ENCODE data around the gene CAAP1. TPM values are rescaled to one million over a fixed set of nuclear protein-coding genes. Genes with fewer than 3 reads are reported as not detected.
"Not testable (repeated sequence)": the region's sequence is repeated elsewhere in the genome, so short reads cannot be mapped to it uniquely, and the experiment has no call there.

The CAAP1 gene
- total and polyA plus RNA-seq, 9 donors: 16.2 to 18.9 (median 17.7) TPM

DNA sequence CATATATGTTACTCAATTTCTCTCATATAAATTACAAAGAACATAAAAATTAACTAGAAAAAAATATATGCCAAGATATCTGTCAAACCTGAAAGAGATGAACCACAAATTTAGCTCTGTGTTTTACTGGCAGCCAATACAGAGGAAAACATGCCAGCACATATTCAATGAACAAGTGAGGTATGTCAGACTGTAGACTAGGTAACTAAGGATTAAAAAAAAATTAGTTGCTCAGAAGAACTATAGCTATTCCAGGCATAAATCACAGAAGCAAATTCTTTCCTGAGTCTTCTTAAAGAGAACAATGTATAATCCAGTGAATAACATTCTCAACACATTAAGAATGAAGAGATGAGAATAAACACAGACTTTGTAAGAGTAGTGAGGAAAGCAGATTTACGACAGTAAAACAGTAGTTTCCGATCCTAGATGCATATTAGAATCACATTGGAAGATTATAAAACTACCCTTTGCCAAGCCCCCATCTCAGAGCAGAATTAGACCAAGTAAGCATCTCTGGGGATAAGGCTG, 20.6 kb upstream of the CAAP1 start:
- Histone ChIP-seq H3K27me3 (ENCODE audit: control insufficient read depth, insufficient read depth, low read length) (no peaks in the 10 kb centered on the region), H3K27ac (ENCODE audit: low read length) (no peak overlapping the region), H3K9me3 (replicated peaks; ENCODE audit: control insufficient read depth, low read depth, low read length) (no peaks in the 10 kb centered on the region), H3K4me1 (ENCODE audit: control insufficient read depth, insufficient read depth, low read length) (no peaks in the 10 kb centered on the region), H3K4me3 (ENCODE audit: low read length) (no peak overlapping the region), H3K36me3 (ENCODE audit: control insufficient read depth, insufficient read depth, low read length) (peaks cover 11% of the 10 kb centered on the region)
- no CpG with 5 or more reads among the region's 2 CpGs for WGBS (ENCODE audit: insufficient coverage)
- no peak for DNase-seq

DNA sequence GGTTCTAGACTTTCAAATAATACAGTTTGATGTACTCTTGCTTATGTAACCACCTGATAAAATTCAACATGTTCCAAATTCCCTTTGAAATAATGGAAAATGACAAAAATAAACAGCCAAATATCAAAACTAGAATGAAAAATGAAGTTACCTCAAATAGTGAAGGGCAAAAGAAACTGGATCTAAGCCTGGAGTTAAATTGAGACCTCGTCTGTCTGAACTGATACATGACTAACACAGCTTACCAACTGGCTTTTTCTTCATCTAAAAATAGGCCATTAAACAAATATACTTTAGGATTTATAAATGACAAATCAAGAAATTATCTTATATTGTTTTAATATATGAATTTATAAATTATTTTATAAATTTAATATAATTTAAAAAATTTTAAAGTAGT, 12.1 kb upstream of the CAAP1 start:
- no peak overlapping the region for H3K4me3 ChIP-seq (ENCODE audit: low read length)
- no peak for DNase-seq
- no peaks in the 10 kb centered on the region for H3K4me1 ChIP-seq (ENCODE audit: control insufficient read depth, insufficient read depth, low read length)
- H3K36me3 ChIP-seq (ENCODE audit: control insufficient read depth, insufficient read depth, low read length): peaks cover 8% of the 10 kb centered on the region
- H3K27ac ChIP-seq (ENCODE audit: low read length): no peak overlapping the region
- WGBS (ENCODE audit: insufficient coverage): no CpG with 5 or more reads among the region's 1 CpG
- H3K9me3 ChIP-seq (replicated peaks; ENCODE audit: control insufficient read depth, low read depth, low read length): no peaks in the 10 kb centered on the region
- H3K27me3 ChIP-seq (ENCODE audit: control insufficient read depth, insufficient read depth, low read length): no peaks in the 10 kb centered on the region

DNA sequence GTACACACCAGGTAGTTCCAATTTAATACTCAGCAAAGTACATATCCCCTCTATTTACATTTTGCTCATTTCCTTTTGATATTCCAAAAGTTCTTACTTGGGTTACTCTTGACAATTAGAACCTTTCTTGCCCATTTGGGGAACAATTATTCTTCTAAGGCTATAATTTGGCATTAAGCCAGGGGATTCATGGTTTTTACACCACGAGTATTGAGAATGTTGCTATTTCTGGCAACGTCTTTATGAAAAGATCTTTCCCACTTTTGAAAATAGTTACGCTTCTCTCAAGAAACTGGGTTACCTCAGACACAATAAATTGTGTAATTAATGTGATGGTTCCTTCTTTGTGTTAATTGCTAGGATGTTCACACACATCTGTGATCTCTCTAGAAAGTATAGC, 11.5 kb upstream of the CAAP1 start:
- Histone ChIP-seq H3K36me3 (ENCODE audit: control insufficient read depth, insufficient read depth, low read length) (peaks cover 8% of the 10 kb centered on the region), H3K9me3 (replicated peaks; ENCODE audit: control insufficient read depth, low read depth, low read length) (no peaks in the 10 kb centered on the region), H3K27ac (ENCODE audit: low read length) (no peak overlapping the region), H3K27me3 (ENCODE audit: control insufficient read depth, insufficient read depth, low read length) (no peaks in the 10 kb centered on the region), H3K4me1 (ENCODE audit: control insufficient read depth, insufficient read depth, low read length) (no peaks in the 10 kb centered on the region), H3K4me3 (ENCODE audit: low read length) (no peak overlapping the region)
- WGBS (ENCODE audit: insufficient coverage): no CpG with 5 or more reads among the region's 3 CpGs
- no peak for DNase-seq

DNA sequence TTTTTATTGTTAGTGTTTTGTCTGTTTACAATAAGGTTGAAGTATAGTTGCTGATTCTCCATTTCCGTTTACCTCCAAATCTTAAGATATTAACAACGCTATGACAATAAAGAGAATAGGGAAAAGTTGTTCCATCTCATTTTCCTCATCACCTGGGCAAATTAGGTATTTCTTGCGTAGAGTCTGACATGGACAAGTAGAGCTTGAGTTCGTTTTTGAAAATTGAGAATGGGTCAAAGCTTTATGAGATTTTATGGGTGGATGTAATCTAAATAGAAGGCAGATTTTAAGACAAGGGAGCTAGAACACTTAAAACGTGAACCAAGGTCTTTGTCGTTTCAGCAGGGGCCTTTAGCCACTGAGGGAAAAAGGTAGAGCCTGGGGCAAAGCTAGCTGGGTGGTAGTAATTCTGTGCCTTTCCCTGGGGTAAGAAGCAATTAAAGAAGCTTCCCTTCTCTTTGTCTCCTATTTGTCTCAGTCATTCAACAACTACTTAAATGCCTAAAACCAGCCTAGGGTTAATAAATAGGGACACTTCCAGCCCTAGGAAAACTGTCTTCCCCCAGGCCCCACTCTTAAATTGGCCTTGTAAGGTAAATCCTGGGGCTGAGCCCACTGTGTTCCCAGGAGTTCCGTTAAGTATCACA, 551 bp upstream of the CAAP1 start:
- H3K4me3 ChIP-seq (ENCODE audit: low read length): peak overlapping the region; percentile 92
- 38% methylated on average over 3 of the region's 7 CpGs for WGBS (ENCODE audit: insufficient coverage)
- no peaks in the 10 kb centered on the region for H3K27me3 ChIP-seq (ENCODE audit: control insufficient read depth, insufficient read depth, low read length)
- H3K9me3 ChIP-seq (replicated peaks; ENCODE audit: control insufficient read depth, low read depth, low read length): no peaks in the 10 kb centered on the region
- peak overlapping the region; percentile 99 for H3K27ac ChIP-seq (ENCODE audit: low read length)
- H3K4me1 ChIP-seq (ENCODE audit: control insufficient read depth, insufficient read depth, low read length): peaks cover 4% of the 10 kb centered on the region
- H3K36me3 ChIP-seq (ENCODE audit: control insufficient read depth, insufficient read depth, low read length): no peaks in the 10 kb centered on the region
- peak; percentile 7 for DNase-seq

DNA sequence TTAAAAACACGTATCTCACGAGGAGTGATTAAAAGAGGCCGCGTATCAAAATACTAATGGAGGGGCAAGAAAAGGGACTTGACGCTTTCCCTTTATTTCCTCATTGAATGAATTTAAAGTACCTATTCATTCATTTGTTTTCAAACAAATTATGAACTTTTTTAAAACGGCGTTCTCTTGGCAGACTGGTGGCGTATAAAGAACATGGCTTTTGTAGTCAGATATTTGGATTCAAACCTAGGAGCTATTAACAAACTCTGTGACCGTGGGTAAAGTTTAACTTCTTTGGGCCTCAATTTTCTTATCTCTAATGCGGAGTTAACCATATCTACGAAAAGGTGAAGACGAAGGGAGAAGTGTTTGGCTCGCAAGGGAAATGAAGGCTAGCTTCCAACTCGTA, 876 bp downstream of the CAAP1 start:
- DNase-seq: no peak
- Histone ChIP-seq H3K4me3 (ENCODE audit: low read length) (peak overlapping the region; percentile 92), H3K9me3 (replicated peaks; ENCODE audit: control insufficient read depth, low read depth, low read length) (no peaks in the 10 kb centered on the region), H3K36me3 (ENCODE audit: control insufficient read depth, insufficient read depth, low read length) (no peaks in the 10 kb centered on the region), H3K4me1 (ENCODE audit: control insufficient read depth, insufficient read depth, low read length) (peaks cover 4% of the 10 kb centered on the region), H3K27me3 (ENCODE audit: control insufficient read depth, insufficient read depth, low read length) (no peaks in the 10 kb centered on the region), H3K27ac (ENCODE audit: low read length) (peak overlapping the region; percentile 99)
- WGBS (ENCODE audit: insufficient coverage): 0% methylated on average over 3 of the region's 14 CpGs

DNA sequence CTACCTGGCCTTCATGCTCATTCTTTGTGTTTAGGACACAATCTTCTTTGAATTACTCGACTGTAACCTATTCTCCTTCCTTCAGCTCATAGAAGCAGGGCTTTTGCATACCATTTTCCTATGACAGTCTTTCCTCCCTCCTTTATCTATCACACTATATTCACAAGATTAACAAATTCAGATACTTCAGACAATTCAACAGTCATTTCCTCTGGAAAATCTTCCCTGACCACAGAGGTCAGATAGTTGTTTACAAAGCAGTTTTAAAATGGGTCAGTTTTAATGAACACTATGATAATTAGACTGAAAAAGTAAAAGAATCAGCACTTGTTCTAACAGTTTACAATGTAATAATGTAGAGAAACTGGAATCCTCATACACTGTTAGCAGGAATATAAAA, 4.3 kb downstream of the CAAP1 start:
- Histone ChIP-seq H3K27me3 (ENCODE audit: control insufficient read depth, insufficient read depth, low read length) (no peaks in the 10 kb centered on the region), H3K4me1 (ENCODE audit: control insufficient read depth, insufficient read depth, low read length) (peaks cover 2% of the 10 kb centered on the region), H3K4me3 (ENCODE audit: low read length) (no peak overlapping the region), H3K36me3 (ENCODE audit: control insufficient read depth, insufficient read depth, low read length) (no peaks in the 10 kb centered on the region), H3K27ac (ENCODE audit: low read length) (no peak overlapping the region), H3K9me3 (replicated peaks; ENCODE audit: control insufficient read depth, low read depth, low read length) (no peaks in the 10 kb centered on the region)
- no peak for DNase-seq
- 89% methylated on average over 1 of the region's 1 CpG for WGBS (ENCODE audit: insufficient coverage)

DNA sequence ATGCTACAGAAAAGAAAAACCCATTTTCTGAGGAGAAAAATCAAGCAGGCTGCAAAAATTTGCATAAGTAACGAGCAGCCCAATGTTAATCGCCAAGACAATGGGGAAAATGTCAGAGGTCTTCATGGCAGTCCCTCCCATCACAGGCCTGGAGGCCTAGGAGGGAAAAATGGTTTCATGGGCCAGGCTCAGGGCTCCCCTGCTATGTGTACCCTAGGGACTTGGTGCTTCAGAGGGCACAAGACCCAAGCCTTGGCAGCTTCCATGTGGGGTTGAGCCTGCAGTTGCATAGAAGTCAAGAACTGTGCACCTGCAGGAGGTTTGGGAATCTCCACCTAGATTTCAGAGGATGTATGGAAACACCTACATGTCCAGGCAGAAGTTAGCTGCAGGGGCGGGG, 10.4 kb downstream of the CAAP1 start:
- Histone ChIP-seq H3K9me3 (replicated peaks; ENCODE audit: control insufficient read depth, low read depth, low read length) (peaks cover 9% of the 10 kb centered on the region), H3K4me1 (ENCODE audit: control insufficient read depth, insufficient read depth, low read length) (no peaks in the 10 kb centered on the region), H3K27ac (ENCODE audit: low read length) (no peak overlapping the region), H3K27me3 (ENCODE audit: control insufficient read depth, insufficient read depth, low read length) (no peaks in the 10 kb centered on the region), H3K4me3 (ENCODE audit: low read length) (no peak overlapping the region), H3K36me3 (ENCODE audit: control insufficient read depth, insufficient read depth, low read length) (peaks cover 38% of the 10 kb centered on the region)
- WGBS (ENCODE audit: insufficient coverage): 94% methylated on average over 2 of the region's 3 CpGs
- DNase-seq: no peak

DNA sequence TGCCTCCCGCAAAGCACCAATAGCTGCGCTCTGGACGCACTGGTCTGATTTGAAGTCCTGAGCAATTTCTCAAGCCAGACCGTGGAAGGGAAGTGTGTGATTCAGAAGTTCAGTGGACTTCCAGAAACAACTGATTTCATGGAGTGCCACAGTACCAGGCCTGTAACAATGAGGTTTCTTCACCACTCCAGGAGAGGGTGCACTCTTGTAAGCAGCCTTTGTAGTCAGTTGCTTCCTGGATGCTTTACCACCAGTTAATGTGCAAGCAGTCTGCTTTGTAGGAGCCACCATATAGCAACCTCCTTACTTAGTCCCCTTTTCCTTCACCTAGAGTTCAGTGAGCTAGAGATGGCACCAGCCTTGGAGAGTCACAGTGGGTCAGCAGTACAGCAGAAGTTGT, 12.3 kb downstream of the CAAP1 start:
- Histone ChIP-seq H3K4me3 (ENCODE audit: low read length) (no peak overlapping the region), H3K27ac (ENCODE audit: low read length) (no peak overlapping the region), H3K9me3 (replicated peaks; ENCODE audit: control insufficient read depth, low read depth, low read length) (peaks cover 9% of the 10 kb centered on the region), H3K4me1 (ENCODE audit: control insufficient read depth, insufficient read depth, low read length) (no peaks in the 10 kb centered on the region), H3K36me3 (ENCODE audit: control insufficient read depth, insufficient read depth, low read length) (peaks cover 38% of the 10 kb centered on the region), H3K27me3 (ENCODE audit: control insufficient read depth, insufficient read depth, low read length) (no peaks in the 10 kb centered on the region)
- 100% methylated on average over 2 of the region's 4 CpGs for whole genome bisulfite sequencing (ENCODE audit: insufficient coverage)
- no peak for DNase-seq

DNA sequence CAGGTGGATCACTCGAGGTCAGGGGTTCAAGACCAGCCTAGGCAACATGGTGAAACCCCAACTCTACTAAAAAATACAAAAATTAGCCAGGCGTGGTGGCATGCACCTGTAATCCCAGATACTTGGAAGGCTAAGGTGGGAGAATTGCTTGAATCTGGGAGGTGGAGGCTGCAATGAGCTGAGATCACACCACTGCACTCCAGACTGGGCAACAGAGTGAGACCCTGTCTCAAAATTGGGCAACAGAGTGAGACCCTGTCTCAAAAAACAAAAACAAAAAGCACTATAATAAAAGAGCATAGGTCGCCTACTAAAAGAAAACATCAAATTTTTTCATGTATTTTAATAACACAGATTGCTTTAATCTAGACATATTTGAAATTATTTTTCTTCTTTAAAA, 17.4 kb downstream of the CAAP1 start:
- peaks cover 11% of the 10 kb centered on the region for H3K36me3 ChIP-seq (ENCODE audit: control insufficient read depth, insufficient read depth, low read length)
- DNase-seq; H3K4me1 ChIP-seq (ENCODE audit: control insufficient read depth, insufficient read depth, low read length); H3K4me3 ChIP-seq (ENCODE audit: low read length); H3K27ac ChIP-seq (ENCODE audit: low read length); H3K27me3 ChIP-seq (ENCODE audit: control insufficient read depth, insufficient read depth, low read length); H3K9me3 ChIP-seq (replicated peaks; ENCODE audit: control insufficient read depth, low read depth, low read length): not testable (repeated sequence)
- no CpG with 5 or more reads among the region's 3 CpGs for WGBS (ENCODE audit: insufficient coverage)

DNA sequence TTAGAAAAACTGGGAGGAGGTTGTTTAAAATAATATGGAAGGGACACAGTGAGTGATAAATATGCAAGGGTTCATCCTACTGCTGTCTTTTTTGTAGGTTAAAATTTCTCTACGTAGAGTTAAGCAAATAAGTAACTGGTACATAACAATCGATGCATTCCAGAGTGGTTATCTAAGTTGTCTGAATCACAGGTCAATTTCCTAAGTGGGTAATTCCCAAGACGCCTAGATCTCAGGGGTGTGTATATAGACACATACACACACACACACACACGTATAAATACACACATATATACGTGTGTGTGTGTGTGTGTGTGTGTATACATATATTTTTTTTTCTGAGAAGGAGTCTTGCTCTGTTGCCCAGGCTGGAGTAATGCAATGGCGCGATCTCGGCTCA, 22.3 kb downstream of the CAAP1 start:
- Histone ChIP-seq H3K9me3 (replicated peaks; ENCODE audit: control insufficient read depth, low read depth, low read length) (no peaks in the 10 kb centered on the region), H3K27ac (ENCODE audit: low read length) (no peak overlapping the region), H3K4me3 (ENCODE audit: low read length) (no peak overlapping the region), H3K27me3 (ENCODE audit: control insufficient read depth, insufficient read depth, low read length) (no peaks in the 10 kb centered on the region), H3K4me1 (ENCODE audit: control insufficient read depth, insufficient read depth, low read length) (no peaks in the 10 kb centered on the region), H3K36me3 (ENCODE audit: control insufficient read depth, insufficient read depth, low read length) (no peaks in the 10 kb centered on the region)
- DNase-seq: no peak
- 94% methylated on average over 3 of the region's 8 CpGs for WGBS (ENCODE audit: insufficient coverage)

DNA sequence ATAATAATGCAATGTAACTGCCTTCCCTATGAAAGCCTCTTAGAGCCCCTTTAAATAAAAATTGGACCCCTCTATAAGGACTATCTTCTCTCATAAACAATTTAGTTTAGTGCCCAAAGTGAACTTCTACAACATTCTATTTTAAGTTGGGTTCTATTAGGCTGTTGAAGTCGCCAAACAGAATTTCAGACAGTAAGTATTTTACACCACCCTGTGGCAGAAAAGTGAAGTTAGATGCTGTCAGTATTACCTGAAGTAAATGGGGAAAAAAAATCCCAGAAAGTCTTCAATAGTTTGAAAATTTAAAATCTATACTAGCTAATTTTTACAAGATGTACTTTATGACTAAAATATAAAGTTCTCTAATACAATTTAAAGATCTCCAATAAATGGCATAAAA, 29.5 kb downstream of the CAAP1 start:
- peak; percentile 24 for DNase-seq

More for the DNA sequence above, 29.5 kb downstream of the CAAP1 start:
- Histone ChIP-seq H3K4me3 (ENCODE audit: low read length) (no peak overlapping the region), H3K27ac (ENCODE audit: low read length) (no peak overlapping the region), H3K27me3 (ENCODE audit: control insufficient read depth, insufficient read depth, low read length) (no peaks in the 10 kb centered on the region), H3K36me3 (ENCODE audit: control insufficient read depth, insufficient read depth, low read length) (peaks cover 4% of the 10 kb centered on the region), H3K4me1 (ENCODE audit: control insufficient read depth, insufficient read depth, low read length) (no peaks in the 10 kb centered on the region), H3K9me3 (replicated peaks; ENCODE audit: control insufficient read depth, low read depth, low read length) (no peaks in the 10 kb centered on the region)
- WGBS (ENCODE audit: insufficient coverage): no CpG with 5 or more reads among the region's 1 CpG
